Measurements from ENCODE around the gene MACO1.

Gene MACO1

DNA sequence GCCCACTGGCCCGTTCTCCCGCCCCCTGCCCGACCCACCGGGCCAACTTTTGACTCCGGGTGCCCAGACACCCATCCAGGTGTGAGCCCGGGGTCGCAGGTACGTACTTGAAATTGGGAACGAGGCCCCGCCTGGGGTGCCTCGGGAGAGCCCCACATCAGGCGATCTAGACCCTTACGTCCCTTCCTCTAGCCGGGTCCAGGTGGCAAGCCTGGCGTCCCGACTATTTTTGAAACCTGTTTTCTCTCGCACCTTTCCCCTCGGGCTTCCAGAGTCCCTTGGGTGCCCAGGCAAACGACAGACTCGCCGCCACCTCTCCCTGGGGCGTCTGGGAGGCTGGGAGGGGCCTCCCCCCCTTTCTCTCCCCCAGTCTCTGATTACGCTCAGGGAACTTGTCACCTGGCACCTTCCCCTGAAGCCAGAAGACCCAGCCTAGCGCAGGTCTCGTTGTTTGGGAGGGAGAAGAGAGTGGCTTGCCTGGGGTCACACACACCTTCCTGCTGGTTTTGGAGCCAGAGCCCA, 113.6 kb downstream of the MACO1 start:
- no peak for DNase-seq

DNA sequence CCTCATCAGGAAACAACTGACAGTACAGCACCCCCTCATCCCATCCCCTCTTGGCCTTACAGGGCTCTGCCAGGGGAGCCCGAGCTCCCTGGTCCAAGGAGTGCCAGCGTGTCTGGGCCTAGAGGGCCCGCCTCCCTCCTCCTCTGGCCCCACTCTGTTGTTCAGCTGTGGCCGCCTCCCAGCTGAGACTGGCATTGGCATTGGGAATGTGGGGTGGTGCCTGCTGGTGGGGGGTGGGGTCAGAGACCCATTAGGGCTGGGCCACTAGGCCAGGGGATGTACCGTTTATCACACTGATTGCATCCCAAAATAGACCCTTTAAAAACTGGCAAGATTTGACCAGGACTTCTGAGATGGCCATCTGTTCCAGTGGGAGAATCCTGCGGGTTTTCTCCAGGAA, 114.1 kb downstream of the MACO1 start:
- DNase-seq: no peak

DNA sequence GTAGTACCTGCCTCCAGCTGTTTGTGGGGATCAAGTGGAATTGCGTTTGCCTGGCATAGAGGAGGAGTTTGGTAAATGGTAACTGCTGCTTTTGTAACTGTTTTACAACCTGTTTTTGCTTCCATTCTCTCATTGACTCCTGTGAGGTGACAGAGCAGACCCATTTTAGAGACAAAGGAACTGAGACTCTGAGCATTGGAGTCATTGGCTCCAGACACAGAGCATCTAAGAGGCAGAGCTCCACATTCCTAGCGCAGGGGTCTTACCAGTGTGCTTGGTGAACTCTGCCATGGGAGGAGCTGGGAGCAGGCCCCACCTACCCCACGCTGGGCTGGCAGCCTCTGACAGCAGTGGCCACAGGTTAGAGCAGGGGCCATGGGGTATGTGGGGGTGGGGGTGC, 115.1 kb downstream of the MACO1 start:
- no peak for DNase-seq

DNA sequence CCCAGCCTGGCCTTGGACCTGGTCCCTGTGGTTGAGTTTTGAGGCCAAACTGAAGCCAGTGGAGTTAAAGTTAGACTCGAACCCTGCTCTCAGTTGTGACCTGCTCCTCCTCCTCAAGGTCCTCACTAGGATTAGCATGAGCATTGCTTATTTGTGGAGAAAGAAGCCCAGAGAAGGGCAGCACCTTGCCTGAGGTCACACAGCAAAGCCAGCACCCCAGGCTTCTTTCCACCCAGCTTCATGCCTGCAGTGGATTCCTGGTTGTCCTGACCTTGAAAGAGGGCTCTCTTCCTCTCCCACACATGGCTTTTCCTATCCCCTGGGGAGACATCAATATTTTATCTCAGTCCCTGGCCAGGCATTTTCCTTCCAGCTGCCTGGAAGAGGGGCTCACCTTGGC, 115.5 kb downstream of the MACO1 start:
- no peak for DNase-seq

DNA sequence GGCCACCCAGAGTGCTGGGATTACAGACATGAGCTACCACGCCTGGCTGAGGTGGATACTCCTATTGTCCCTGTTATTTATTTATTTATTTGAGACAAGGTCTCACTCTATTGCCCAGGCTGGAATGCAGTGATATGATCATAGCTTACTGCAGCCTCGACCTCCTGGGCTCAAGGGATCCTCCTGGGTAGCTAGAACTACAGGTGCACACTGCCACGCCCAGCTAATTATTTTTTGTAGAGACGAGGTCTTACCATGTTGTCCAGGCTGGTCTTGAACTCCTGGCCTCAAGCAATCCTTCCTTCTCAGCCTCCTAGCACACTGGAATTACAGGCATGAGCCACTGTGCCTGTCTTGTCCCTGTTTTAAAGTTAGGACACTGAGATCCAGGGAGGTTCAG, 117.9 kb downstream of the MACO1 start:
- DNase-seq: no peak

DNA sequence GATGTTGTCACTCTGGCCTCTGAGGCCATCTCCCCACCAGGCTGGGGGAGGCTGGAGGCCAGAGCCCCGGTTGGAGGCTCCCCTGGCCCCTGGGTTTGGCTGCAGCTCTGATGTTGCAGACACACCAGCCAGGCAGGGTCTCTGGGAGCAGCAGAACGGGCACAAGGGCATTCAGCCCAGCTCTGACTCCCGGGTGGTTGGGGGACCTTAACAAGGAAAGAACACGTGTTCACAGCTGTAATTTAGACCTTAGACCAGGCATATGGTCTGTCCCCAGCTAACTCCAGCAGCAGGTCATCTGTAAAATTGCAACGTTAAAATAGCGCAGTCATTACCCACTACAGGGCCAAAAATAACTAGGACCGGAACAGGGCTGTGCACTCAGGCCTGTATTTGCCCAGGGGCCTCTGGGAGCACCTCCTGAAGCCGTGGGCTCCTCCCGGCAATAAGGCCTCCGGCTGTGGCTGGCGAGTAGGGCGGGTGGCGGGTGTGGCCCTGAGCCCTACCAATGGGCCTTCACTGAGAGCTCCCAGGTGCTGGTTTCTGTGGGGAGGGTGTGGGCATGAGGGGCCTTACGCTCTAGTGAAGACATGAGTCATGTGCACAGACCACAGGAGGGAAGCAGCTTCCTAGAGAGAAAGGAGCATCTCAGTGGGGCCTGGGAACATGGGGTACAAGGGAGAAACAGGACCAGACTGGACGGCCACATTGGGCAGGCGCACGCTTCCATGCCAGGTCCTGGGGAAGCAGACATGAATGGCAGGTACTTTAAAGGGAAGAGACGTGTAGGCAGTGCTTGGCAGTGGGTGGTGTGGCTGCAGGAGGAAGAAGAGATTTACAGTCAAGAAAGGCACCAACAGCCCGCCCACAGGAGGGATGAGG, 118.8 kb downstream of the MACO1 start:
- DNase-seq: peak; percentile 37
